WTC11 (cell line): Measurements from ENCODE around the gene OXLD1. TPM values are rescaled to one million over a fixed set of nuclear protein-coding genes. Genes with fewer than 3 reads are reported as not detected.

Experiments
- ATF1 ChIP-seq: sonication (generic); formaldehyde crosslinking; IDR thresholded peaks from 2 replicates; pipeline ENCODE4 v1.8.1; 2023; ENCODE audit warnings: mild to moderate bottlenecking, moderate library complexity, missing genetic modification reagents
- CREM ChIP-seq: sonication (generic); formaldehyde crosslinking; IDR thresholded peaks from 2 replicates; pipeline ENCODE4 v1.8.1; 2022; ENCODE audit warnings: mild to moderate bottlenecking, missing genetic modification reagents, moderate library complexity
- ETV6 ChIP-seq: sonication (generic); formaldehyde crosslinking; IDR thresholded peaks from 2 replicates; pipeline ENCODE4 v1.8.1; 2022; ENCODE audit warnings: mild to moderate bottlenecking, missing genetic modification reagents
- FOXP1 ChIP-seq: sonication (generic); formaldehyde crosslinking; IDR thresholded peaks from 2 replicates; pipeline ENCODE4 v1.8.0; 2022; ENCODE audit warnings: missing genetic modification reagents, mild to moderate bottlenecking, moderate library complexity, borderline replicate concordance
- KAT7 ChIP-seq: sonication (generic); formaldehyde crosslinking; IDR thresholded peaks from 2 replicates; pipeline ENCODE4 v1.8.1; 2023; ENCODE audit warnings: missing genetic modification reagents, mild to moderate bottlenecking, borderline replicate concordance
- MYBL2 ChIP-seq: sonication (generic); formaldehyde crosslinking; IDR thresholded peaks from 2 replicates; pipeline ENCODE4 v1.8.1; 2023; ENCODE audit warnings: mild to moderate bottlenecking, moderate library complexity, missing genetic modification reagents
- NFYB ChIP-seq: sonication (generic); formaldehyde crosslinking; conservative IDR thresholded peaks from 2 replicates; pipeline ENCODE4 v1.8.0; 2022; ENCODE audit warnings: low read depth, missing genetic modification reagents
- NR3C1 ChIP-seq: sonication (generic); formaldehyde crosslinking; conservative IDR thresholded peaks from 2 replicates; pipeline ENCODE4 v1.8.1; 2023; ENCODE audit warnings: low read depth, mild to moderate bottlenecking, missing genetic modification reagents
- SP1 ChIP-seq: sonication (generic); formaldehyde crosslinking; conservative IDR thresholded peaks from 2 replicates; pipeline ENCODE4 v1.8.1; 2022; ENCODE audit warnings: missing genetic modification reagents
- TEAD4 ChIP-seq: sonication (generic); formaldehyde crosslinking; IDR thresholded peaks from 2 replicates; pipeline ENCODE4 v1.8.0; 2022; ENCODE audit warnings: mild to moderate bottlenecking, missing genetic modification reagents
- TP53 ChIP-seq: sonication (generic); formaldehyde crosslinking; IDR thresholded peaks from 2 replicates; pipeline ENCODE4 v1.8.1; 2023; ENCODE audit warnings: mild to moderate bottlenecking, missing genetic modification reagents
- total RNA-seq: library from RNA; stranded (reverse); gene quantifications from 3 replicates; pipeline ENCODE4 v1.2.3, GENCODE V29; 2021
- TF ChIP-seq, protein P1 (sequence below): sonication (generic); formaldehyde crosslinking; IDR thresholded peaks from 2 replicates; pipeline ENCODE4 v1.8.0; 2023; ENCODE audit warnings: missing genetic modification reagents, mild to moderate bottlenecking, borderline replicate concordance
- TF ChIP-seq, protein P2 (sequence below): sonication (generic); formaldehyde crosslinking; IDR thresholded peaks from 2 replicates; pipeline ENCODE4 v1.8.1; 2022; ENCODE audit warnings: mild to moderate bottlenecking, moderate library complexity, missing genetic modification reagents
- TF ChIP-seq, protein P3 (sequence below): fragments of 250-450 bp; sonication (Bioruptor Pico); IDR thresholded peaks from 2 replicates; pipeline ENCODE4 v1.9.0; 2021; ENCODE audit warnings: mild to moderate bottlenecking, borderline replicate concordance
- TF ChIP-seq, protein P4 (sequence below): sonication (generic); formaldehyde crosslinking; IDR thresholded peaks from 2 replicates; pipeline ENCODE4 v1.8.0; 2022; ENCODE audit warnings: mild to moderate bottlenecking, missing genetic modification reagents
- TF ChIP-seq, protein P5 (sequence below): sonication (generic); formaldehyde crosslinking; IDR thresholded peaks from 2 replicates; pipeline ENCODE4 v1.8.1; 2023; ENCODE audit warnings: mild to moderate bottlenecking, missing genetic modification reagents
- TF ChIP-seq, protein P6 (sequence below): fragments of 200-600 bp; IDR thresholded peaks from 2 replicates; pipeline ENCODE4 v1.8.0; 2022; ENCODE audit warnings: antibody characterized with exemption
- TF ChIP-seq, protein P7 (sequence below): sonication (generic); formaldehyde crosslinking; IDR thresholded peaks from 2 replicates; pipeline ENCODE4 v1.8.1; 2023; ENCODE audit warnings: mild to moderate bottlenecking, missing genetic modification reagents
- TF ChIP-seq, protein P8 (sequence below): fragments of 250-450 bp; sonication (Bioruptor Pico); IDR thresholded peaks from 2 replicates; pipeline ENCODE4 v1.9.0; 2021; ENCODE audit warnings: mild to moderate bottlenecking
- TF ChIP-seq, protein P9 (sequence below): sonication (generic); formaldehyde crosslinking; IDR thresholded peaks from 2 replicates; pipeline ENCODE4 v1.8.1; 2023; ENCODE audit warnings: mild to moderate bottlenecking, missing genetic modification reagents, moderate library complexity

The OXLD1 gene
- total RNA-seq, 1 experiment from 2014 or later: 49.6 TPM

DNA sequence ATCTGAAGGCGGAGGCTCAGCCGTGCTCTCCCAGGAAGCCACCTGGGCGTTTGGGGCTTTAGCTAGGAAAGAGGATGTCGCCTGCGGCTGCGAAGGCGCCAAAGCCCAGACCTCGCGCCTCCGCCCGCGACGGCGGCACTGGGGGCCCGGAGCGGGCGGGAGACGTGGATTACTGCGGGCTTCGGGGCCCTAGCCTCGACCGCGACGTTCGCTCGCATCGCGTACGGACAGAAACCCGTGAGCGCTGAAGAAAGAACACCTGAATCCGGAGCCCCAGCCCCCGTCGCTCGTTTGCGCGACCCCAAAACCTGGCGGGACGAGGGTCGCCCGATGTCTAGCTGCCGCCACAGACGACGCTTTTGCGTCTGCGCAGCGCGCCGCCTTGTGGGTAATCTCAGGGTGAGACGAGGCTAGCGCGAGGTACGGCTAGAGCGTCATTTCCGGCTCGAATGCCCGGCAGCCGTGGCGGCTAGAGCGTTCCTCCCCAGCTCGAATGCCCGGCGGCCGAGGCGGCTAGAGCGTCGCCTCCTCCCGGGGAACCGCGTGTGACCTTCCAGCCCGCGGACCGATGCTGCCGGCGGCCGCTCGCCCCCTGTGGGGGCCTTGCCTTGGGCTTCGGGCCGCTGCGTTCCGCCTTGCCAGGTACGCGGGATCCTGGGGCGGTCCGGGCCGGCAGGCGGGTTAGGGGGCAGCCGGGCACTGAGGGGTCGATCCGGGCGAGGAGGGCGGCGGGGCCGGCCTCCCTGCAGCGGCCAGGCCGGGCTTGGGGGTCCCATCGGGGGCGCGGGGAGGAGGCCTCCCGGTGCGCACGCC, 36.7 kb upstream of the OXLD1 start, which contains the start of gene MRPL12 (continued):
- TF ChIP-seq, protein P1, sequence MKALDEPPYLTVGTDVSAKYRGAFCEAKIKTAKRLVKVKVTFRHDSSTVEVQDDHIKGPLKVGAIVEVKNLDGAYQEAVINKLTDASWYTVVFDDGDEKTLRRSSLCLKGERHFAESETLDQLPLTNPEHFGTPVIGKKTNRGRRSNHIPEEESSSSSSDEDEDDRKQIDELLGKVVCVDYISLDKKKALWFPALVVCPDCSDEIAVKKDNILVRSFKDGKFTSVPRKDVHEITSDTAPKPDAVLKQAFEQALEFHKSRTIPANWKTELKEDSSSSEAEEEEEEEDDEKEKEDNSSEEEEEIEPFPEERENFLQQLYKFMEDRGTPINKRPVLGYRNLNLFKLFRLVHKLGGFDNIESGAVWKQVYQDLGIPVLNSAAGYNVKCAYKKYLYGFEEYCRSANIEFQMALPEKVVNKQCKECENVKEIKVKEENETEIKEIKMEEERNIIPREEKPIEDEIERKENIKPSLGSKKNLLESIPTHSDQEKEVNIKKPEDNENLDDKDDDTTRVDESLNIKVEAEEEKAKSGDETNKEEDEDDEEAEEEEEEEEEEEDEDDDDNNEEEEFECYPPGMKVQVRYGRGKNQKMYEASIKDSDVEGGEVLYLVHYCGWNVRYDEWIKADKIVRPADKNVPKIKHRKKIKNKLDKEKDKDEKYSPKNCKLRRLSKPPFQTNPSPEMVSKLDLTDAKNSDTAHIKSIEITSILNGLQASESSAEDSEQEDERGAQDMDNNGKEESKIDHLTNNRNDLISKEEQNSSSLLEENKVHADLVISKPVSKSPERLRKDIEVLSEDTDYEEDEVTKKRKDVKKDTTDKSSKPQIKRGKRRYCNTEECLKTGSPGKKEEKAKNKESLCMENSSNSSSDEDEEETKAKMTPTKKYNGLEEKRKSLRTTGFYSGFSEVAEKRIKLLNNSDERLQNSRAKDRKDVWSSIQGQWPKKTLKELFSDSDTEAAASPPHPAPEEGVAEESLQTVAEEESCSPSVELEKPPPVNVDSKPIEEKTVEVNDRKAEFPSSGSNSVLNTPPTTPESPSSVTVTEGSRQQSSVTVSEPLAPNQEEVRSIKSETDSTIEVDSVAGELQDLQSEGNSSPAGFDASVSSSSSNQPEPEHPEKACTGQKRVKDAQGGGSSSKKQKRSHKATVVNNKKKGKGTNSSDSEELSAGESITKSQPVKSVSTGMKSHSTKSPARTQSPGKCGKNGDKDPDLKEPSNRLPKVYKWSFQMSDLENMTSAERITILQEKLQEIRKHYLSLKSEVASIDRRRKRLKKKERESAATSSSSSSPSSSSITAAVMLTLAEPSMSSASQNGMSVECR (CRISPR knock-in tag): peak; percentile 63; the same call in 1 of the 2 replicates
- TF ChIP-seq, protein P2, sequence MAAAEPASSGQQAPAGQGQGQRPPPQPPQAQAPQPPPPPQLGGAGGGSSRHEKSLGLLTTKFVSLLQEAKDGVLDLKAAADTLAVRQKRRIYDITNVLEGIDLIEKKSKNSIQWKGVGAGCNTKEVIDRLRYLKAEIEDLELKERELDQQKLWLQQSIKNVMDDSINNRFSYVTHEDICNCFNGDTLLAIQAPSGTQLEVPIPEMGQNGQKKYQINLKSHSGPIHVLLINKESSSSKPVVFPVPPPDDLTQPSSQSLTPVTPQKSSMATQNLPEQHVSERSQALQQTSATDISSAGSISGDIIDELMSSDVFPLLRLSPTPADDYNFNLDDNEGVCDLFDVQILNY: peak; percentile 48; the same call in 1 of the 2 replicates
- TF ChIP-seq TP53: peak; percentile 68; the same call in 1 of the 2 replicates
- TF ChIP-seq, protein P3, sequence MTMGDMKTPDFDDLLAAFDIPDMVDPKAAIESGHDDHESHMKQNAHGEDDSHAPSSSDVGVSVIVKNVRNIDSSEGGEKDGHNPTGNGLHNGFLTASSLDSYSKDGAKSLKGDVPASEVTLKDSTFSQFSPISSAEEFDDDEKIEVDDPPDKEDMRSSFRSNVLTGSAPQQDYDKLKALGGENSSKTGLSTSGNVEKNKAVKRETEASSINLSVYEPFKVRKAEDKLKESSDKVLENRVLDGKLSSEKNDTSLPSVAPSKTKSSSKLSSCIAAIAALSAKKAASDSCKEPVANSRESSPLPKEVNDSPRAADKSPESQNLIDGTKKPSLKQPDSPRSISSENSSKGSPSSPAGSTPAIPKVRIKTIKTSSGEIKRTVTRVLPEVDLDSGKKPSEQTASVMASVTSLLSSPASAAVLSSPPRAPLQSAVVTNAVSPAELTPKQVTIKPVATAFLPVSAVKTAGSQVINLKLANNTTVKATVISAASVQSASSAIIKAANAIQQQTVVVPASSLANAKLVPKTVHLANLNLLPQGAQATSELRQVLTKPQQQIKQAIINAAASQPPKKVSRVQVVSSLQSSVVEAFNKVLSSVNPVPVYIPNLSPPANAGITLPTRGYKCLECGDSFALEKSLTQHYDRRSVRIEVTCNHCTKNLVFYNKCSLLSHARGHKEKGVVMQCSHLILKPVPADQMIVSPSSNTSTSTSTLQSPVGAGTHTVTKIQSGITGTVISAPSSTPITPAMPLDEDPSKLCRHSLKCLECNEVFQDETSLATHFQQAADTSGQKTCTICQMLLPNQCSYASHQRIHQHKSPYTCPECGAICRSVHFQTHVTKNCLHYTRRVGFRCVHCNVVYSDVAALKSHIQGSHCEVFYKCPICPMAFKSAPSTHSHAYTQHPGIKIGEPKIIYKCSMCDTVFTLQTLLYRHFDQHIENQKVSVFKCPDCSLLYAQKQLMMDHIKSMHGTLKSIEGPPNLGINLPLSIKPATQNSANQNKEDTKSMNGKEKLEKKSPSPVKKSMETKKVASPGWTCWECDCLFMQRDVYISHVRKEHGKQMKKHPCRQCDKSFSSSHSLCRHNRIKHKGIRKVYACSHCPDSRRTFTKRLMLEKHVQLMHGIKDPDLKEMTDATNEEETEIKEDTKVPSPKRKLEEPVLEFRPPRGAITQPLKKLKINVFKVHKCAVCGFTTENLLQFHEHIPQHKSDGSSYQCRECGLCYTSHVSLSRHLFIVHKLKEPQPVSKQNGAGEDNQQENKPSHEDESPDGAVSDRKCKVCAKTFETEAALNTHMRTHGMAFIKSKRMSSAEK (CRISPR knock-in tag): no peak
- TF ChIP-seq SP1 (CRISPR knock-in tag): peak; percentile 86
- TF ChIP-seq, protein P4, sequence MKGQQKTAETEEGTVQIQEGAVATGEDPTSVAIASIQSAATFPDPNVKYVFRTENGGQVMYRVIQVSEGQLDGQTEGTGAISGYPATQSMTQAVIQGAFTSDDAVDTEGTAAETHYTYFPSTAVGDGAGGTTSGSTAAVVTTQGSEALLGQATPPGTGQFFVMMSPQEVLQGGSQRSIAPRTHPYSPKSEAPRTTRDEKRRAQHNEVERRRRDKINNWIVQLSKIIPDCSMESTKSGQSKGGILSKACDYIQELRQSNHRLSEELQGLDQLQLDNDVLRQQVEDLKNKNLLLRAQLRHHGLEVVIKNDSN (CRISPR knock-in tag): no peak; the same call in 1 of the 2 replicates
- TF ChIP-seq CREM (CRISPR knock-in tag): peak; percentile 94
- TF ChIP-seq KAT7 (CRISPR knock-in tag): no peak; the same call in 1 of the 2 replicates
- TF ChIP-seq, protein P5, sequence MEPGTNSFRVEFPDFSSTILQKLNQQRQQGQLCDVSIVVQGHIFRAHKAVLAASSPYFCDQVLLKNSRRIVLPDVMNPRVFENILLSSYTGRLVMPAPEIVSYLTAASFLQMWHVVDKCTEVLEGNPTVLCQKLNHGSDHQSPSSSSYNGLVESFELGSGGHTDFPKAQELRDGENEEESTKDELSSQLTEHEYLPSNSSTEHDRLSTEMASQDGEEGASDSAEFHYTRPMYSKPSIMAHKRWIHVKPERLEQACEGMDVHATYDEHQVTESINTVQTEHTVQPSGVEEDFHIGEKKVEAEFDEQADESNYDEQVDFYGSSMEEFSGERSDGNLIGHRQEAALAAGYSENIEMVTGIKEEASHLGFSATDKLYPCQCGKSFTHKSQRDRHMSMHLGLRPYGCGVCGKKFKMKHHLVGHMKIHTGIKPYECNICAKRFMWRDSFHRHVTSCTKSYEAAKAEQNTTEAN (CRISPR knock-in tag): 0 out of 2 replicates have a peak, but pooled peaks have one; percentile 70
- TF ChIP-seq ATF1 (CRISPR knock-in tag): 0 out of 2 replicates have a peak, but pooled peaks have one; percentile 68
- TF ChIP-seq FOXP1: peak; percentile 85
- TF ChIP-seq TEAD4 (CRISPR knock-in tag): no peak; the same call in 1 of the 2 replicates
- peak; percentile 67 for TF ChIP-seq ETV6 (CRISPR knock-in tag)
- peak; percentile 81; the same call in 1 of the 2 replicates for TF ChIP-seq MYBL2 (CRISPR knock-in tag)
- TF ChIP-seq, protein P6, sequence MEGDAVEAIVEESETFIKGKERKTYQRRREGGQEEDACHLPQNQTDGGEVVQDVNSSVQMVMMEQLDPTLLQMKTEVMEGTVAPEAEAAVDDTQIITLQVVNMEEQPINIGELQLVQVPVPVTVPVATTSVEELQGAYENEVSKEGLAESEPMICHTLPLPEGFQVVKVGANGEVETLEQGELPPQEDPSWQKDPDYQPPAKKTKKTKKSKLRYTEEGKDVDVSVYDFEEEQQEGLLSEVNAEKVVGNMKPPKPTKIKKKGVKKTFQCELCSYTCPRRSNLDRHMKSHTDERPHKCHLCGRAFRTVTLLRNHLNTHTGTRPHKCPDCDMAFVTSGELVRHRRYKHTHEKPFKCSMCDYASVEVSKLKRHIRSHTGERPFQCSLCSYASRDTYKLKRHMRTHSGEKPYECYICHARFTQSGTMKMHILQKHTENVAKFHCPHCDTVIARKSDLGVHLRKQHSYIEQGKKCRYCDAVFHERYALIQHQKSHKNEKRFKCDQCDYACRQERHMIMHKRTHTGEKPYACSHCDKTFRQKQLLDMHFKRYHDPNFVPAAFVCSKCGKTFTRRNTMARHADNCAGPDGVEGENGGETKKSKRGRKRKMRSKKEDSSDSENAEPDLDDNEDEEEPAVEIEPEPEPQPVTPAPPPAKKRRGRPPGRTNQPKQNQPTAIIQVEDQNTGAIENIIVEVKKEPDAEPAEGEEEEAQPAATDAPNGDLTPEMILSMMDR: peak; percentile 28; the same call in 1 of the 2 replicates
- TF ChIP-seq, protein P7, sequence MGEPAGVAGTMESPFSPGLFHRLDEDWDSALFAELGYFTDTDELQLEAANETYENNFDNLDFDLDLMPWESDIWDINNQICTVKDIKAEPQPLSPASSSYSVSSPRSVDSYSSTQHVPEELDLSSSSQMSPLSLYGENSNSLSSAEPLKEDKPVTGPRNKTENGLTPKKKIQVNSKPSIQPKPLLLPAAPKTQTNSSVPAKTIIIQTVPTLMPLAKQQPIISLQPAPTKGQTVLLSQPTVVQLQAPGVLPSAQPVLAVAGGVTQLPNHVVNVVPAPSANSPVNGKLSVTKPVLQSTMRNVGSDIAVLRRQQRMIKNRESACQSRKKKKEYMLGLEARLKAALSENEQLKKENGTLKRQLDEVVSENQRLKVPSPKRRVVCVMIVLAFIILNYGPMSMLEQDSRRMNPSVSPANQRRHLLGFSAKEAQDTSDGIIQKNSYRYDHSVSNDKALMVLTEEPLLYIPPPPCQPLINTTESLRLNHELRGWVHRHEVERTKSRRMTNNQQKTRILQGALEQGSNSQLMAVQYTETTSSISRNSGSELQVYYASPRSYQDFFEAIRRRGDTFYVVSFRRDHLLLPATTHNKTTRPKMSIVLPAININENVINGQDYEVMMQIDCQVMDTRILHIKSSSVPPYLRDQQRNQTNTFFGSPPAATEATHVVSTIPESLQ: no peak
- TF ChIP-seq, protein P8, sequence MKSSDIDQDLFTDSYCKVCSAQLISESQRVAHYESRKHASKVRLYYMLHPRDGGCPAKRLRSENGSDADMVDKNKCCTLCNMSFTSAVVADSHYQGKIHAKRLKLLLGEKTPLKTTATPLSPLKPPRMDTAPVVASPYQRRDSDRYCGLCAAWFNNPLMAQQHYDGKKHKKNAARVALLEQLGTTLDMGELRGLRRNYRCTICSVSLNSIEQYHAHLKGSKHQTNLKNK (CRISPR knock-in tag): no peak
- peak; percentile 33; the same call in 1 of the 2 replicates for TF ChIP-seq NFYB (CRISPR knock-in tag)
- TF ChIP-seq, protein P9, sequence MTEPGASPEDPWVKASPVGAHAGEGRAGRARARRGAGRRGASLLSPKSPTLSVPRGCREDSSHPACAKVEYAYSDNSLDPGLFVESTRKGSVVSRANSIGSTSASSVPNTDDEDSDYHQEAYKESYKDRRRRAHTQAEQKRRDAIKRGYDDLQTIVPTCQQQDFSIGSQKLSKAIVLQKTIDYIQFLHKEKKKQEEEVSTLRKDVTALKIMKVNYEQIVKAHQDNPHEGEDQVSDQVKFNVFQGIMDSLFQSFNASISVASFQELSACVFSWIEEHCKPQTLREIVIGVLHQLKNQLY (CRISPR knock-in tag): no peak
- no peak for TF ChIP-seq NR3C1 (CRISPR knock-in tag)
